Brain microvascular endothelial cell (primary cell): Measurements from ENCODE around the gene YIPF3.
A peak's percentile ranks its signal among the peaks of the same experiment; 100 is the strongest.
"Not testable (repeated sequence)": the region's sequence is repeated elsewhere in the genome, so short reads cannot be mapped to it uniquely, and the experiment has no call there.

ENCODE experiments used
- DNase-seq: peaks from one replicate; pipeline ENCODE4 v3.0.0-alpha.2; 2020
- H3K27ac ChIP-seq: fragments of 250-450 bp; sonication (Bioruptor Pico); 2 replicates; pipeline ENCODE4 v1.5.1; 2020; ENCODE audit warnings: mild to moderate bottlenecking, moderate library complexity
- H3K27me3 ChIP-seq: fragments of 250-450 bp; sonication (Bioruptor Pico); replicated peaks from 2 replicates; pipeline ENCODE4 v1.5.1; 2020; ENCODE audit warnings: mild to moderate bottlenecking
- H3K36me3 ChIP-seq: fragments of 250-450 bp; sonication (Bioruptor Pico); replicated peaks from 2 replicates; pipeline ENCODE4 v1.5.1; 2020; ENCODE audit warnings: mild to moderate bottlenecking
- H3K4me3 ChIP-seq: 2 replicates; pipeline ENCODE4 v1.5.1; 2011; ENCODE audit warnings: low read depth, mild to moderate bottlenecking, control low read depth, low read length, moderate library complexity
- CTCF ChIP-seq: IDR thresholded peaks from 2 replicates; pipeline ENCODE4 v1.5.1; 2011; ENCODE audit warnings: low read depth, mild to moderate bottlenecking, moderate library complexity, low read length, control low read depth, inconsistent platforms; ENCODE audit errors: missing control alignments
- in situ Hi-C: cut with HindIII; loops from 2 replicates; pipeline ENCODE4 v1.10.0; 2017; ENCODE audit warnings: low sequenced_read_pairs, low pct_ligation_motif_present

YIPF3 gene

DNA sequence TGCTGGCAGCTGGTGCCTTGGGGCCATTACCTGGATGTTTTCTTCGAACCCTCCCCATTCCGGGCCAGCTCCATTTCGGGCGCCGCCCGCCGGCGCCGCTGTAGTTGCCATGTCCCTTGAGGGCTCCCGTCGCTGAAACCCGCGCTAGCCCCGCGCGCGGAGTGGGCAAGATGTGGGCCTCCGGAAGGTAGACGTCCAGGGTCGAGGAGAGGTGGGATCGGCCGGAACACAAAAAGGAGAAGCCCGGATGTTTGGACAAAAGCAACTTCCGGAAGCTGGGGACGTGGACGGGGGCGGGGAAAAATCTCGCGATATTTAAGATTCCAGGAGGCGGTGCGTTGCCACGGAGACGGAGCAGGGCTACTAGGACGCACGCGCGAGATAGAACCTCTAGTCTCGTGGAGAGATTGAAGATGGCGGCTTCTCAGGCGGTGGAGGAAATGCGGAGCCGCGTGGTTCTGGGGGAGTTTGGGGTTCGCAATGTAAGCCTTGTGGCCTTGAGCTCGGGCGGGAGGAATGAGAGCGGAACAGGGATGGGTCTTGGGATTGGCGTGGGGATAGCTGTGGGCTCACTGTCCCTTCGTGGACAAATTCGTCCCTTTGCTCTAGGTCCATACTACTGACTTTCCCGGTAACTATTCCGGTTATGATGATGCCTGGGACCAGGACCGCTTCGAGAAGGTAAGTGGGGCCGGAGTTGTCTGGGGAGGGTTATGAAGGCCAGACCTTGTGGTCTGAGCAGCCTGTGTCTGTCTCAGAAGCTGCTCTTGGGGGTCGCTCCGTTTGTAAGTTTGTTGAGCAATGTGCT is at the start of gene YIPF3, which contains the start of gene POLR1C:
Gene YIPF3, minus strand, starts transcription at position 230 of the 808 bp plus-strand sequence. Its CDS starts 119 bp downstream, at position 111.
Gene POLR1C, plus strand, starts transcription at position 393 of the 808 bp plus-strand sequence. Its CDS starts 21 bp downstream, at position 414.
- no peak for TF ChIP-seq CTCF
- peak; percentile 98 for DNase-seq
- H3K27ac ChIP-seq, result peak within 1 kb of the TSS; percentile 69
- H3K4me3 ChIP-seq, result peak within 1 kb of the TSS; percentile 91
- no peaks in the 10 kb centered on the region for H3K27me3 ChIP-seq
- in situ Hi-C loops, result no loop called here
- H3K36me3 ChIP-seq, result peaks cover 60% of the 10 kb centered on the region

DNA sequence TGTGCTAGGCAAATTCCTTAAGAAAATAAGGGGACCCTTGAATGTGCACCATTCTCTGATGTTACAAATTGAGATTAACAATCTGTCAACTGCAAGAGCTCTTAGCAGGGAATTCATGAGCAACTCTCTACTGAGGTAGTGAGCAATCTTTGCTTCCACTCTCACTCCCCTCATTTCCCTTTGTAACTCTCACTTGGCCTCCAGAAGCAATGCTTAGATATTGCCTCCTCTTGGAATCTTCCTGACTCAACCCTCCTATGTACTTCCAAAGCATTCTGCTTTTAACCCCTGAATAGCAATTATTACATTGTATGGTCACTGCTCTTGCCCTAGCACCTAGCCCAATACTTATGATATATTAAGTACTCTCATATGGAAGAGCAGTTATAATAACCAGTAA is 42.6 kb upstream of the YIPF3 start:
- in situ Hi-C loops, result no loop called here
- DNase-seq, result no peak
- TF ChIP-seq CTCF, result no peak
- Histone ChIP-seq H3K36me3 (peaks cover 78% of the 10 kb centered on the region), H3K4me3 (no peak overlapping the region), H3K27ac (no peak overlapping the region), H3K27me3 (no peaks in the 10 kb centered on the region)

GRCh38 chr6:43557620-43558019 is 40.9 kb upstream of the YIPF3 start:
- H3K27me3 ChIP-seq, DNase-seq, H3K4me3 ChIP-seq, in situ Hi-C loops, H3K27ac ChIP-seq: not testable (repeated sequence)
- H3K36me3 ChIP-seq, result peaks cover 76% of the 10 kb centered on the region

DNA sequence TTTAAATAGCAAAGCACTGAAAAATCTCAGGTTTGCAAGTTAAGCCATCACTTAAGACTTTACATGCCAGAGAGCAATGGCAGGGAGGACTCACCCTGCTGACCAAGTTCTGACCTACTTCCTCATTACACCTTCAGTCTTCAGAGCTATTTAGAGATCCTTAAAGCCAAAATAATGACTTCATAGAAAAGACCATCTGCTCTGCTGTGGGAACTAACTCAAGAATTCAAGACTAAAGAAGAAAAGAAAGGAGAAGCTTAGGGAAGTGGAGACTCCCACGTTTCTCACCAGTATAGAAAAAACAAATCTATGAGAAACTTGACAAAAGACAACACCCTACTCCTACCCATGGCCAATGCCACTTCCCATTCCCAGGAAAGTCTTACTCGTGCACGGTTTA is 30.5 kb upstream of the YIPF3 start:
- no peak for TF ChIP-seq CTCF

GRCh38 chr6:43544461-43544860 is 27.7 kb upstream of the YIPF3 start:
- peaks cover 67% of the 10 kb centered on the region for H3K36me3 ChIP-seq
- no peaks in the 10 kb centered on the region for H3K27me3 ChIP-seq
- in situ Hi-C loops, result no loop called here
- H3K27ac ChIP-seq, result no peak overlapping the region
- no peak overlapping the region for H3K4me3 ChIP-seq
- no peak for TF ChIP-seq CTCF
- no peak for DNase-seq

More for the DNA sequence above, 30.5 kb upstream of the YIPF3 start:
- Histone ChIP-seq H3K27ac (no peak overlapping the region), H3K4me3 (no peak overlapping the region), H3K27me3 (no peaks in the 10 kb centered on the region), H3K36me3 (peaks cover 74% of the 10 kb centered on the region)
- in situ Hi-C loops, result no loop called here
- no peak for DNase-seq

GRCh38 chr6:43541774-43542471 is 25.2 kb upstream of the YIPF3 start:
- H3K27me3 ChIP-seq, result no peaks in the 10 kb centered on the region
- DNase-seq, result no peak
- H3K4me3 ChIP-seq, result no peak overlapping the region
- in situ Hi-C loops, result no loop called here
- H3K36me3 ChIP-seq, result peaks cover 59% of the 10 kb centered on the region
- H3K27ac ChIP-seq, result no peak overlapping the region
- no peak for TF ChIP-seq CTCF
